Nephron (organoid): ENCODE measurements around the gene TXNDC16.

Experiments
- H3K27ac Mint-ChIP-seq, 3 experiments: 2 replicates each; pipeline ENCODE4 v1.8.0; 2020; ENCODE audit warnings: mixed read lengths in 3 of 3, mild to moderate bottlenecking in 2 of 3, moderate library complexity in 1 of 3
- H3K27me3 Mint-ChIP-seq: 2 replicates; pipeline ENCODE4 v1.8.0; 2021; ENCODE audit warnings: low read depth, mild to moderate bottlenecking, moderate library complexity, mixed read lengths
- H3K36me3 Mint-ChIP-seq: 2 replicates; pipeline ENCODE4 v1.8.0; 2020; ENCODE audit warnings: low read depth, mixed read lengths
- H3K4me1 Mint-ChIP-seq: 2 replicates; pipeline ENCODE4 v1.8.0; 2020; ENCODE audit warnings: mixed read lengths
- H3K4me3 Mint-ChIP-seq, 3 experiments: 2 replicates each; pipeline ENCODE4 v1.8.0; 2020; ENCODE audit warnings: mild to moderate bottlenecking in 3 of 3, mixed read lengths in 3 of 3, moderate library complexity in 2 of 3
- H3K9me3 Mint-ChIP-seq: 2 replicates; pipeline ENCODE4 v1.8.0; 2020; ENCODE audit warnings: mixed read lengths
- CTCF ChIP-seq, 3 experiments: fragments of 200-600 bp; sonication (generic); IDR thresholded peaks; one replicate each; pipeline ENCODE4 v1.5.0; 2021; ENCODE audit warnings: antibody characterized with exemption in 3 of 3; ENCODE audit not compliant: unreplicated experiment in 3 of 3

The TXNDC16 gene

GRCh38 chr14:52442602-52443001 lies 109.7 kb downstream of the TXNDC16 start:
- TF ChIP-seq CTCF (IDR thresholded peaks at IDR 0.05; ENCODE audit: unreplicated experiment in 3 of 3): no peak
- H3K27me3 Mint-ChIP-seq: no peaks in the 10 kb centered on the region

GRCh38 chr14:52442166-52442565 lies 110.1 kb downstream of the TXNDC16 start:
- TF ChIP-seq CTCF (IDR thresholded peaks at IDR 0.05; ENCODE audit: unreplicated experiment in 3 of 3): no peak
- H3K9me3 Mint-ChIP-seq: no peaks in the 10 kb centered on the region
- H3K27me3 Mint-ChIP-seq: no peaks in the 10 kb centered on the region
- H3K27ac Mint-ChIP-seq: no peak overlapping the region
- H3K4me3 Mint-ChIP-seq: no peak overlapping the region
- no peaks in the 10 kb centered on the region for H3K36me3 Mint-ChIP-seq
- no peaks in the 10 kb centered on the region for H3K4me1 Mint-ChIP-seq

More at GRCh38 chr14:52442602-52443001, 109.7 kb downstream of the TXNDC16 start:
- no peak overlapping the region for H3K27ac Mint-ChIP-seq
- H3K4me1 Mint-ChIP-seq: no peaks in the 10 kb centered on the region
- peaks cover 4% of the 10 kb centered on the region for H3K36me3 Mint-ChIP-seq
- H3K9me3 Mint-ChIP-seq: no peaks in the 10 kb centered on the region
- no peak overlapping the region for H3K4me3 Mint-ChIP-seq

GRCh38 chr14:52439476-52439875 lies 112.8 kb downstream of the TXNDC16 start:
- TF ChIP-seq CTCF (IDR thresholded peaks at IDR 0.05; ENCODE audit: unreplicated experiment in 3 of 3): no peak
- Mint-ChIP-seq H3K9me3 (no peaks in the 10 kb centered on the region), H3K4me3 (no peak overlapping the region), H3K36me3 (no peaks in the 10 kb centered on the region), H3K27me3 (no peaks in the 10 kb centered on the region), H3K4me1 (no peaks in the 10 kb centered on the region), H3K27ac (no peak overlapping the region)

GRCh38 chr14:52434955-52435354 lies 117.3 kb downstream of the TXNDC16 start:
- Mint-ChIP-seq H3K27ac (no peak overlapping the region), H3K9me3 (no peaks in the 10 kb centered on the region), H3K36me3 (no peaks in the 10 kb centered on the region), H3K4me3 (no peak overlapping the region), H3K4me1 (no peaks in the 10 kb centered on the region), H3K27me3 (no peaks in the 10 kb centered on the region)
- TF ChIP-seq CTCF (IDR thresholded peaks at IDR 0.05; ENCODE audit: unreplicated experiment in 3 of 3): no peak

- no peaks in the 10 kb centered on the region for H3K27me3 Mint-ChIP-seq
- no peak for TF ChIP-seq CTCF (IDR thresholded peaks at IDR 0.05; ENCODE audit: unreplicated experiment in 3 of 3)
- no peaks in the 10 kb centered on the region for H3K36me3 Mint-ChIP-seq
- H3K27ac Mint-ChIP-seq: no peak overlapping the region
- H3K4me3 Mint-ChIP-seq: no peak overlapping the region
- H3K9me3 Mint-ChIP-seq: no peaks in the 10 kb centered on the region
- H3K4me1 Mint-ChIP-seq: no peaks in the 10 kb centered on the region
Observed at GRCh38 chr14:52430474-52430873, 121.8 kb downstream of the TXNDC16 start.

GRCh38 chr14:52429451-52429850 lies 122.9 kb downstream of the TXNDC16 start:
- Mint-ChIP-seq H3K4me3 (no peak overlapping the region), H3K36me3 (no peaks in the 10 kb centered on the region), H3K27me3 (no peaks in the 10 kb centered on the region), H3K27ac (no peak overlapping the region), H3K9me3 (no peaks in the 10 kb centered on the region), H3K4me1 (no peaks in the 10 kb centered on the region)
- TF ChIP-seq CTCF (IDR thresholded peaks at IDR 0.05; ENCODE audit: unreplicated experiment in 3 of 3): no peak
